IPS DF 19.7 (cell line): ENCODE data around the gene SDK1.

Experiments used
- DNase-seq: peaks from one replicate; pipeline ENCODE4 v3.0.0-alpha.2; 2013; ENCODE audit warnings: low read depth, low spot score

Gene SDK1

GRCh38 chr7:4010923-4011656, 710.0 kb downstream of the SDK1 start:
- no peak for DNase-seq

- no peak for DNase-seq
Observed at GRCh38 chr7:4013793-4014192, 712.7 kb downstream of the SDK1 start.

GRCh38 chr7:4014346-4015050, 713.4 kb downstream of the SDK1 start:
- DNase-seq: no peak

GRCh38 chr7:4015371-4015770, 714.3 kb downstream of the SDK1 start:
- no peak for DNase-seq

- no peak for DNase-seq
Observed at GRCh38 chr7:4015996-4016395, 714.9 kb downstream of the SDK1 start.

GRCh38 chr7:4017081-4017480, 716.0 kb downstream of the SDK1 start:
- no peak for DNase-seq

GRCh38 chr7:4017785-4018184, 716.7 kb downstream of the SDK1 start:
- no peak for DNase-seq

GRCh38 chr7:4018601-4019316, 717.7 kb downstream of the SDK1 start:
- no peak for DNase-seq

GRCh38 chr7:4020086-4020485, 719.0 kb downstream of the SDK1 start:
- DNase-seq: no peak

GRCh38 chr7:4021413-4021812, 720.4 kb downstream of the SDK1 start:
- DNase-seq: no peak

GRCh38 chr7:4022265-4022664, 721.2 kb downstream of the SDK1 start:
- no peak for DNase-seq

GRCh38 chr7:4023502-4023901, 722.5 kb downstream of the SDK1 start:
- no peak for DNase-seq

GRCh38 chr7:4024133-4024532, 723.1 kb downstream of the SDK1 start:
- DNase-seq: no peak

GRCh38 chr7:4024806-4025205, 723.8 kb downstream of the SDK1 start:
- no peak for DNase-seq

GRCh38 chr7:4025210-4025609, 724.2 kb downstream of the SDK1 start:
- no peak for DNase-seq

- no peak for DNase-seq
Observed at GRCh38 chr7:4025694-4026615, 724.9 kb downstream of the SDK1 start.

GRCh38 chr7:4026941-4027486, 726.0 kb downstream of the SDK1 start:
- no peak for DNase-seq

- no peak for DNase-seq
Observed at GRCh38 chr7:4028221-4028620, 727.2 kb downstream of the SDK1 start.

- DNase-seq: no peak
Observed at GRCh38 chr7:4029941-4030340, 728.9 kb downstream of the SDK1 start.

GRCh38 chr7:4030346-4030950, 729.4 kb downstream of the SDK1 start:
- no peak for DNase-seq

GRCh38 chr7:4033996-4034395, 732.9 kb downstream of the SDK1 start:
- DNase-seq: no peak
